ENCODE data around the gene PPHLN1. TPM values are rescaled to one million over a fixed set of nuclear protein-coding genes. Genes with fewer than 3 reads are reported as not detected.
A peak's percentile ranks its signal among the peaks of the same experiment; 100 is the strongest.

PPHLN1 gene, protein sequence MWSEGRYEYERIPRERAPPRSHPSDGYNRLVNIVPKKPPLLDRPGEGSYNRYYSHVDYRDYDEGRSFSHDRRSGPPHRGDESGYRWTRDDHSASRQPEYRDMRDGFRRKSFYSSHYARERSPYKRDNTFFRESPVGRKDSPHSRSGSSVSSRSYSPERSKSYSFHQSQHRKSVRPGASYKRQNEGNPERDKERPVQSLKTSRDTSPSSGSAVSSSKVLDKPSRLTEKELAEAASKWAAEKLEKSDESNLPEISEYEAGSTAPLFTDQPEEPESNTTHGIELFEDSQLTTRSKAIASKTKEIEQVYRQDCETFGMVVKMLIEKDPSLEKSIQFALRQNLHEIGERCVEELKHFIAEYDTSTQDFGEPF
- total RNA-seq (ENCODE audit: insufficient read depth, low replicate concordance), result 122 TPM

GRCh38 chr12:42325653-42326474 is at the start of gene PPHLN1, which contains the start of gene ZCRB1:
Gene PPHLN1, plus strand, starts transcription at chr12:42326167. Its CDS starts 9,736 bp downstream, at chr12:42335903.
Gene ZCRB1, minus strand, starts transcription at chr12:42326094. Its CDS starts 1,992 bp downstream, at chr12:42324102.
- DNase-seq (ENCODE audit: low spot score), result peak; percentile 90

DNA sequence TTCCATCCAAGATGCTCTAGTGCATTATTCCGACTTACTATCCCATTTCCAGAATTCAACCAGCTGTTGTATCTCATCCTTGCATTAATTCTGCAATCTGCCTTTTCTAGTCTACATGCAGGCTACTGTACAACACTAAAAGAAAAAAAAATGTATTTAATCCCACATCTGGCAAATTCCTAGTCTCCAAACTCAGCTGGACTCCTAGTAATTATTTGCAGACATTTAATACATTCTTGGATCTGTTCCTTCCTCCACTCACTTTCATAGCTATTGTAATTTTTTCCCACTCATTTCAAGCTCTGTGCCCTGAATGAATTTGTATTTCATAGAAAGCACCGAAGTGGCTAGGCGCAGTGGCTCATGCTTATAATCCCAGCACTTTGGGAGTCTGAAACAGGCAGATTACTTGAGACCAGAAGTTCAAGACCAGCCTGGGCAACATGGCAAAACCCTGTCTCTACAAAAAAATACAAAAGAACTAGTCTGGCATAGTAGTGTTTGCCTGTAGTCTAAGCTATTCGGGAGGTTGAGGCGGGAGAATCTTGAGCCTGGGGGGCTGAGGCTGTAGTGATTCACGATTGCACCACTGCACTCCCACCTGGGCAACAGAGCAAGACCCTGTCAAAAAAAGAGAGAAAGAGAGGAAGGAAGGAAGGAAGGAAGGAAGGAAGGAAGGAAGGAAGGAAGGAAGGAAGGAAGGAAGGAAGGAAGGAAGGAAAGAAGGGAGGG is 48.4 kb upstream of the PPHLN1 start:
- peak; percentile 86 for DNase-seq (ENCODE audit: low spot score)

- DNase-seq (ENCODE audit: low spot score), result no peak
Observed at GRCh38 chr12:42278128-42278510, 47.8 kb upstream of the PPHLN1 start.

GRCh38 chr12:42281278-42281677 is 44.7 kb upstream of the PPHLN1 start:
- no peak for DNase-seq (ENCODE audit: low spot score)

DNA sequence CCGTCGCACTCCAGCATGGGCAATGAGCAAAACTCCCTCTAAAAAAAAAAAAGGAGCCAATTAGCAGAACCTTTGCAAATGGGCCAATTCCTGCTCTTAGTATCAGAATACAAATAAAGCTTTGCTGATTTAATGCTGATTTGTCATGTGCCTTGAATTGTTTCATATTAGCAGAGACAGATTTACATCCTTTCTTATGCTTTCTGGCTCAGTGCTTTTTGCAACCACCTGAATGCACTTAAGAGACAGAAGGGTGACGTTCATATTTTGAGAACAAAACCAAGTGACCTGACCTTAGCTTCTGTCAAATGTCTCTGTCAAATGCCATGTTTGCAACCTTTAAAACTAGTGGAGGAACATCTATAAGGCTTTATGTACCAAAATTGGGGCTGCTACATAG is 44.1 kb upstream of the PPHLN1 start:
- no peak for DNase-seq (ENCODE audit: low spot score)

- peak; percentile 90 for DNase-seq (ENCODE audit: low spot score)
Observed at GRCh38 chr12:42282294-42282693, 43.7 kb upstream of the PPHLN1 start.

GRCh38 chr12:42283739-42284138 is 42.2 kb upstream of the PPHLN1 start:
- DNase-seq (ENCODE audit: low spot score), result no peak

DNA sequence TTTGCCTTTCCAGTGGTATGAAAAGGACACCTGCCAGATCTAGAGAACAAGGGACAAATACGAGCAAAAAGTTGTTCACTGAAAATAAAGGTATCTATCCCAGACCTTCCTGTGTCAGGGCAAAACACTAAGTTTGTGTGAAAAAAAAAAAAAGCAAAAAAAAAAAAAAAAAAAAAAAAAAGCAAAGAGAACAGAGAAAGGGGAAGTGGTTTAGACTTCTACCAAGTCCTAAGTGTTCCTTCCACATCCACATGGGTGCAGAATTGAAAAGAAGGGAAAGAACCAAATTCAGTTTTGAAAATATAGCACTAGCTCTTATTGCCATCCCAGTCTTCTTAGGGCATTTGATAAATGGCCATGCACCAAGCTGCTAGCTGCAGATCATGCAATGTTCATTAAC is 41.8 kb upstream of the PPHLN1 start:
- DNase-seq (ENCODE audit: low spot score), result no peak

GRCh38 chr12:42284876-42285275 is 41.1 kb upstream of the PPHLN1 start:
- peak; percentile 88 for DNase-seq (ENCODE audit: low spot score)

DNA sequence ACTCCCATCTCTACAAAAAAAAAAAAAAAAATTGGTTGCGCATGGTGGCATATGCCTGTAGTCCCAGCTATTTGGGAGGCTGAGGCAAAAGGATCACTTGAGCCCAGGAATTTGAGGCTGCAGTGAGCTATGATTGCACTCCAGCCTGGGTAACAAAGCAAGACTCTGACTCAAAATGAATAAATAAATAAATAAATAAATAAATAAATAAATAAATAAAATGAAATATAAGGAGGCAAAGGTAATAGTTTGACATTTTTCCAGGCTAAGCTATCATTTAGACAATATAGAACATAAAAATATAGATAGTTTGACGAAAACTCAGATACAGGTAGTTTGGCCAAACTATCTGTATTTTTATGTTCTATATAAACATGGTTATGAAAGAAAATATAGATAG is 40.5 kb upstream of the PPHLN1 start:
- no peak for DNase-seq (ENCODE audit: low spot score)

- no peak for DNase-seq (ENCODE audit: low spot score)
Observed at GRCh38 chr12:42286741-42287140, 39.2 kb upstream of the PPHLN1 start.

- no peak for DNase-seq (ENCODE audit: low spot score)
Observed at GRCh38 chr12:42288544-42288943, 37.4 kb upstream of the PPHLN1 start.

DNA sequence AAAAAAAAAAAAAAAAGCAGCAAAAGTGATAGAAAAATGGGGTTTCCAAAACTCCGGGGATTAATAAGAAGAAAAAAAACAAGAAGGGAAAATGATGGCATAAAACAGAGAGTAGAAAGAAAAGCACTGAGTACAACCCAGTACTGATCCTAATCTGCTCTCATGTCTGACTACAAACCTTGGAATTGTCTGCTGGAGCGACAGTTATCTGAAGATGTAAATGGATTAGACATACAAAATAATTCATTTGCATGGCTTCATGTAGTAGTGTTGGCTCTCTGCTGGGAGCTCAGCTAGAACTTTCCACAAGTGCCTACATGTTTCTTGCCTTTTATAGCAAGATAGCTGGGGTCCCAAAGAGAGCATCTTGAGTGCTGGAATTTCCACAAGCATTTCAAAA is 34.3 kb upstream of the PPHLN1 start:
- no peak for DNase-seq (ENCODE audit: low spot score)

DNA sequence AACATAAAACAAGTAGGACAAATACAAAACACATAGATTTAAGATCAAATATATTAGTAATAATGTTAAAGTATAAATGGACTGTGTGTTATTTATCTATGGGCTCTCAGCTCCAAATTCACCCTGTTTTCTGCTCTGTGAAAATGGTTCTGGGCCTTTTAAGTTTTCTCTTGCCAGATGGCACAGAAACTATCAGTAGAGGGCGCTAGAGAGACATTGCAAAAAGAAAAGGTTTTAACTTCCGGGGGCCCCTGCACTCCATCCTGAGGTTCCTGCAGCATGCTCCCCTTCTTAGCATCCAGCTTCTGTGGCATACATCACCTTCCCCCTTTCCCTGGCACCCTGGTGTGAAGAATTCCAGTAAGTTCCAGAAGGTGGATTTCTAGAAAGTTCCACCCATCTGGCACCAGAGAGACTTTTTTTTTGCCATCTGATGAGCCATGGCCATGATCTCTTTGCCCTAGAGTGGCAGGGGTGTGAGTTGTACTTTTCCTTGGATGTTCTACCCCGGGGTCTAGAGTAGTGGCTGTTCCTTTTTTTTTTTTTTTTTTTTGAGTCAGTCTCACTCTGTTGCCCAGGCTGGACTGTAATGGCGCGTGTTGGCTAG is 29.4 kb upstream of the PPHLN1 start:
- DNase-seq (ENCODE audit: low spot score), result no peak

DNA sequence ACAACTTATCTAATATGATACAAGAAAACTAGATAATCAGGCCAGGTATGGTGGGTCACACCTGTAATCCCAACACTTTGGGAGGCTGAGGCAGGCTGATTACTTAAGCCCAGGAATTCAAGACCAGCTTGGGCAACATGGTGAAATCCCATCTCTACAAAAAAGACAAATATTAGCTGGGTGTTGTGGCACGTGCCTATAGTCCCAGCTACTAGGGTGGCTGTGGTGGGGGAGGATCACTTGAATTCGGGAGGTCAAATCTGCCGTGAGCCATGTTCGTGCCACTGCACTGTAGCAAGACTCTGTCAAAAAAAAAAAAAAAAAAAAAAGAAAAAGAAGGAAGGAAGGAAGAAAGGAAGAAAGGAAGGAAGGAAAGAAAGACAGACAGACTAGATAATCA is 27.1 kb upstream of the PPHLN1 start:
- no peak for DNase-seq (ENCODE audit: low spot score)

- peak; percentile 57 for DNase-seq (ENCODE audit: low spot score)
Observed at GRCh38 chr12:42299392-42300308, 26.3 kb upstream of the PPHLN1 start.

DNA sequence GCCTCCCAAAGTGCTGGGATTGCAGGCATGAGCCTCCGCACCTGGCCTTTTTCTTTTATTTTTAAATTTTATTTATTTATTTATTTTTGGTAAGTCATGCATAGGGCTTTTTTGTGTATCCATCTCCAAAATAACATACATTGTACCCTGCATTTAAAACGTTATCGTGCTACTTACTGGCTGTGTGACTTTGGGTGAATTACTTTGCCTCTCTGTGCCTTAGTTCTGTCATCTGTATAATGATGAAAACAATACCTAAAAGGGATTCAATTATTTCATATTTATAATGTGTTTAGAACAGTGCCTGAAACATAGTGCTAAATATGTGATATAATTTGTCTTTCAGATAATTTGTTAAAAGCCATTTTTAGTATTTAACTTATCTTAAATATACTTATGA is 19.7 kb upstream of the PPHLN1 start:
- DNase-seq (ENCODE audit: low spot score), result no peak

GRCh38 chr12:42308390-42308789 is 17.6 kb upstream of the PPHLN1 start:
- DNase-seq (ENCODE audit: low spot score), result no peak

- no peak for DNase-seq (ENCODE audit: low spot score)
Observed at GRCh38 chr12:42309996-42310395, 16.0 kb upstream of the PPHLN1 start.

DNA sequence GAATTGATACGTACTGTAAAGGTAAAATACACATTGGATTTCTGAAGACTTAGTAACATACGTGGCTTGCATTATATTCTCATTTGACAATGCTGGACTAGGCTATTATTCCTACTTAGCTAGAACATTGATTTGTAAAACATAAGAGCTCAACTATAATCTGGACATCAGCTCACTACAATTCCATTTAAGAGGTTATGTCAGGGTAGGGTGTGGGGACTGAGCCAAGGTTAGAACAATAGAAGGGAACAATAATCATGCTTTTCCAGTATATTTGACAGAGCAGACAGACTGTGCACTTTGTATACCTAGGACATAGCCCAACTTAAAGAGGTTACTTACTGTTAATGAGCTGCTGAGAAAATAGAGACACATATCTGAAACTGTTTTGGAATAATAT is 10.9 kb upstream of the PPHLN1 start:
- DNase-seq (ENCODE audit: low spot score), result no peak

- DNase-seq (ENCODE audit: low spot score), result no peak
Observed at GRCh38 chr12:42320796-42321195, 5.2 kb upstream of the PPHLN1 start.

Measured in umbilical cord (tissue), 2 donors.